GM12878 (cell line): ENCODE data around the gene NTSR1. TPM values are rescaled to one million over a fixed set of nuclear protein-coding genes. Genes with fewer than 3 reads are reported as not detected.

ENCODE experiments used
- ATAC-seq: fragments of 200-7000 bp; cut with Tn5 transposase; 3 replicates; pipeline ENCODE4 v1.9.1; 2020; ENCODE audit warnings: mild to moderate bottlenecking, moderate library complexity
- BruUV-seq: library from RNA; stranded (reverse); fragments of 400-500 nt; replicated peaks from 2 replicates; lab custom pipeline; 2021; lab: Mats Ljungman, UMichigan
- CTCF ChIA-PET: fragments of 300-600 bp; sonication (Branson Sonifier 250); formaldehyde crosslinking; extraction: SDS; loops from one replicate; lab custom pipeline; 2021; ENCODE audit warnings: inconsistent platforms; lab: Yijun Ruan, JAX
- POLR2A ChIA-PET: fragments of 350-600 bp; formaldehyde crosslinking; extraction: SDS; loops from one replicate; lab custom pipeline; 2021; ENCODE audit warnings: inconsistent platforms; lab: Charles Lee
- RAD21 ChIA-PET: fragments of 300-600 bp; sonication (Branson Sonifier 250); formaldehyde crosslinking; loops from one replicate; lab custom pipeline; 2023; ENCODE audit warnings: antibody characterized with exemption; ENCODE audit not compliant: unreplicated experiment; lab: Charles Lee
- SMC1A ChIA-PET: fragments of 300-600 bp; sonication (Branson Sonifier 250); formaldehyde crosslinking; loops from one replicate; lab custom pipeline; 2023; ENCODE audit not compliant: unreplicated experiment, uncharacterized antibody; lab: Charles Lee
- DNase-seq: peaks from one replicate; pipeline ENCODE4 v3.0.0-alpha.2; 2011; ENCODE audit warnings: low read depth, low spot score
- FAIRE-seq: peaks from 3 replicates; lab custom pipeline; 2011; peaks lifted over from hg19 to GRCh38; lab: Jason Lieb, UNC
- H2AFZ ChIP-seq: 2 replicates; pipeline ENCODE4 v1.6.0; 2011; ENCODE audit warnings: low read depth, low read length, control low read depth; ENCODE audit not compliant: control insufficient read depth
- H3K27ac ChIP-seq: 2 replicates; pipeline ENCODE4 v1.5.1; 2011; ENCODE audit warnings: control low read depth; ENCODE audit not compliant: control insufficient read depth, insufficient read depth
- H3K27me3 ChIP-seq, 2 experiments: replicated peaks in 1 of 2; 2 replicates each; pipeline versions ENCODE4 v1.6.0 to v1.6.1; 2011; ENCODE audit warnings: low read length in 1 of 2; ENCODE audit not compliant: control insufficient read depth in 2 of 2, insufficient read depth in 2 of 2
- H3K36me3 ChIP-seq, 2 experiments: 2 replicates each; pipeline ENCODE4 v1.5.1; 2011; ENCODE audit warnings: low read length in 1 of 2; ENCODE audit not compliant: control insufficient read depth in 2 of 2, insufficient read depth in 2 of 2
- H3K4me1 ChIP-seq: 2 replicates; pipeline ENCODE4 v1.6.1; 2011; ENCODE audit warnings: mild to moderate bottlenecking, low read length, moderate library complexity, mixed read lengths; ENCODE audit not compliant: control insufficient read depth, insufficient read depth
- H3K4me2 ChIP-seq: 2 replicates; pipeline ENCODE4 v1.6.0; 2011; ENCODE audit warnings: control low read depth; ENCODE audit not compliant: control insufficient read depth, insufficient read depth
- H3K4me3 ChIP-seq: fragments of 200-600 bp; sonication (generic); 2 replicates; pipeline ENCODE4 v1.5.1; 2016
- H3K79me2 ChIP-seq: 2 replicates; pipeline ENCODE4 v1.6.0; 2011; ENCODE audit warnings: low read length; ENCODE audit not compliant: control insufficient read depth, insufficient read depth
- H3K9ac ChIP-seq: 2 replicates; pipeline ENCODE4 v1.8.0; 2011; ENCODE audit warnings: low read length, control low read depth, mixed read lengths; ENCODE audit not compliant: control insufficient read depth, insufficient read depth
- H3K9me3 ChIP-seq: replicated peaks from 3 replicates; pipeline ENCODE4 v1.5.1; 2011; ENCODE audit warnings: mild to moderate bottlenecking, low read length; ENCODE audit not compliant: control insufficient read depth, insufficient read depth
- H4K20me1 ChIP-seq: 2 replicates; pipeline ENCODE4 v1.6.0; 2011; ENCODE audit not compliant: control insufficient read depth, insufficient read depth
- IRF5 ChIP-seq: fragments of 450-650 bp; IDR thresholded peaks from 2 replicates; pipeline ENCODE4 v1.6.1; 2017; ENCODE audit warnings: borderline replicate concordance
- POLR2A ChIP-seq: IDR thresholded peaks from 2 replicates; pipeline ENCODE4 v1.6.1; 2011; ENCODE audit warnings: low read depth, mild to moderate bottlenecking, low read length
- WGBS: methylation state at CpG from one replicate; pipeline ENCODE4 v1.1.6; 2016; ENCODE audit warnings: low lambda C conversion rate; ENCODE audit not compliant: insufficient replicate concordance, insufficient coverage; ENCODE audit errors: missing lambda C conversion rate; 5-methylcytosine and 5-hydroxymethylcytosine counted together
- in situ Hi-C: fragments of 300-500 bp; cut with MboI; formaldehyde crosslinking; loops from 9 replicates; pipeline ENCODE4 v1.14.3; 2018; ENCODE audit warnings: mixed read lengths
- intact Hi-C: fragments of 100-400 bp; cut with micrococcal nuclease; formaldehyde crosslinking; loops from one replicate; pipeline ENCODE4 v1.14.2; 2022; ENCODE audit not compliant: unreplicated experiment
- polyA plus RNA-seq, 11 experiments: library from polyadenylated mRNA; depleted of rRNA in 4 of 11; unstranded in 6 of 11; stranded (reverse) in 5 of 11; fragments of >200 nt; fragmentation: Nextera tagmentation in 4 of 11; fragmentation: Illumina TruSeq in 1 of 11; extraction: Ambion mirVana in 4 of 11; extraction: Trizol in 1 of 11; gene quantifications; 1 replicate in 1 of 11; 2 replicates in 10 of 11; pipeline versions ENCODE4 v1.2.1 to v1.2.3, GENCODE V29; 2011 to 2016; ENCODE audit warnings: inconsistent platforms in 2 of 11, missing spikeins in 2 of 11, low read depth in 1 of 11
- total RNA-seq, 4 experiments: library from RNA; depleted of rRNA in 3 of 4; stranded (reverse); fragments of >200 nt in 3 of 4; fragmentation: Illumina TruSeq in 1 of 4; extraction: Trizol in 1 of 4; gene quantifications; 2 replicates each; pipeline versions ENCODE4 v1.2.1 to v1.2.3, GENCODE V29; 2013 to 2021

NTSR1 gene
- total and polyA plus RNA-seq, 10 of the 15 experiments (the other 5 are each of a cell fraction or from before 2014, with no cell fraction given): not detected

DNA sequence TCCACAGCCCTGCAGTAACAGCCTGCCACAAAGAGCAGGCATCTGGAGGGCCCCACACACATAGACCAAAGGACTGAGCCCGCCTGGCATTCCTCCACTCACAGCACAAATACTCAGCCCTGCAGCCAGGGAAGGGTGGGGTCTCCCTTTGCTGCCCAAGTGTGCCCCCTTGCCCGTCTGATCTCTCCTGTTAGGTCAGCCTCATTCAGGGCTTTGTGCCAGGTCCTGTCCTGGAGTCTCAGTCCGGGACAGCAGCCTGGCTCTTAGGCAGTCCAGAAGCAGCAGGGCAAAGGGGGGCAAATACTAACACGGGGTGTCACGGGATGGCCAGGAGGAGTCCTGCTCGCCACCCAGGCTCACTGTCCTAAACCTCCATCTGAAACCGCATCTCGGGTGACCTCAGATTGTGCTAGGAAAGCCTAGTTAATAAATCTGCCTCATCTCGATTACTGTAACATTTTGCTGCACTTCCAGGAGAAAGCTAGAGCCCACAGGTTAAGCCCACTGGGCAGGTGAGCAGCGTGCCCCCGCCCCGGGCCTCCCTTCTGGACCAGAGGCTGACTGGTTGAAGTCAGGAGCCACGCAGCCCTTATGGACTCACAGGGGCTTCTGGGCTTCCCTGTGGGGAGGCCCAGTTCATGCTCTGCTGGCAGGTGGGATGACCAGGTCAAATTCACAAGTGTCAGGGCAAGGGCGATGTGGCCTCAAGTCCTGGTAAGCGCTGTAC, 92.8 kb downstream of the NTSR1 start:
- POLR2A ChIA-PET: no interaction called here
- CTCF ChIA-PET: no interaction called here

More for the DNA sequence above, 92.8 kb downstream of the NTSR1 start:
- WGBS: 86% methylated on average over 15 of the region's 15 CpGs
- no TSS peak for BruUV-seq
- Histone ChIP-seq H3K4me2 (no peak overlapping the region), H3K79me2 (peaks cover 22% of the 10 kb centered on the region), H3K27ac (no peak overlapping the region), H3K36me3 (peaks cover 5 to 11% of the 10 kb centered on the region in 2 experiments), H3K9ac (no peak overlapping the region), H3K4me1 (peaks cover 12% of the 10 kb centered on the region), H3K9me3 (no peaks in the 10 kb centered on the region), H3K27me3 (no peaks in the 10 kb centered on the region), H2AFZ (no peak overlapping the region), H4K20me1 (no peaks in the 10 kb centered on the region), H3K4me3 (no peak overlapping the region)
- intact Hi-C loops: no loop called here
- ChIA-PET RAD21 (no interaction called here), SMC1A (interaction anchor here (0.6 kb wide), 1 partner anchor 410 kb away, joined by 3 read pairs; no protein-coding TSS in a partner anchor)
- no peak for DNase-seq
- no peak for ATAC-seq
- in situ Hi-C loops: no loop called here
- no peak for FAIRE-seq
- TF ChIP-seq POLR2A (peak; percentile 25; the same call in 1 of the 2 replicates), IRF5 (no peak)
